ENCODE data around the gene KCNA4.
A peak's percentile ranks its signal among the peaks of the same experiment; 100 is the strongest.

The KCNA4 gene

GRCh38 chr11:30016588-30017363 is at the start of gene KCNA4:
Gene KCNA4, minus strand, starts transcription at chr11:30017030. Its CDS starts 4,352 bp downstream, at chr11:30012678.
- TF ChIP-seq ISL1 (CRISPR knock-in tag; IDR thresholded peaks at IDR 0.05) (no peak), TCF4 (CRISPR knock-in tag; IDR thresholded peaks at IDR 0.05; ENCODE audit: borderline replicate concordance) (no peak), ZC3H10 (CRISPR knock-in tag; IDR thresholded peaks at IDR 0.05) (no peak), GLIS3 (CRISPR knock-in tag; IDR thresholded peaks at IDR 0.05) (no peak), ZNF565 (CRISPR knock-in tag; conservative IDR thresholded peaks at IDR 0.05; ENCODE audit: low read depth) (no peak), PPARA (CRISPR knock-in tag; IDR thresholded peaks at IDR 0.05; ENCODE audit: borderline replicate concordance) (no peak), CSRNP3 (CRISPR knock-in tag; IDR thresholded peaks at IDR 0.05) (no peak), BACH2 (CRISPR knock-in tag; IDR thresholded peaks at IDR 0.05; ENCODE audit: borderline replicate concordance) (no peak), ZFP3 (CRISPR knock-in tag; IDR thresholded peaks at IDR 0.05) (no peak), SNAI2 (CRISPR knock-in tag; IDR thresholded peaks at IDR 0.05) (no peak), RARB (CRISPR knock-in tag; IDR thresholded peaks at IDR 0.05) (no peak), ZFP30 (CRISPR knock-in tag; IDR thresholded peaks at IDR 0.05) (no peak), PATZ1 (CRISPR knock-in tag; IDR thresholded peaks at IDR 0.05; ENCODE audit: borderline replicate concordance) (no peak), CSDC2 (CRISPR knock-in tag; IDR thresholded peaks at IDR 0.05) (no peak), ESRRG (CRISPR knock-in tag; IDR thresholded peaks at IDR 0.05) (no peak)
- TF ChIP-seq, protein P1, sequence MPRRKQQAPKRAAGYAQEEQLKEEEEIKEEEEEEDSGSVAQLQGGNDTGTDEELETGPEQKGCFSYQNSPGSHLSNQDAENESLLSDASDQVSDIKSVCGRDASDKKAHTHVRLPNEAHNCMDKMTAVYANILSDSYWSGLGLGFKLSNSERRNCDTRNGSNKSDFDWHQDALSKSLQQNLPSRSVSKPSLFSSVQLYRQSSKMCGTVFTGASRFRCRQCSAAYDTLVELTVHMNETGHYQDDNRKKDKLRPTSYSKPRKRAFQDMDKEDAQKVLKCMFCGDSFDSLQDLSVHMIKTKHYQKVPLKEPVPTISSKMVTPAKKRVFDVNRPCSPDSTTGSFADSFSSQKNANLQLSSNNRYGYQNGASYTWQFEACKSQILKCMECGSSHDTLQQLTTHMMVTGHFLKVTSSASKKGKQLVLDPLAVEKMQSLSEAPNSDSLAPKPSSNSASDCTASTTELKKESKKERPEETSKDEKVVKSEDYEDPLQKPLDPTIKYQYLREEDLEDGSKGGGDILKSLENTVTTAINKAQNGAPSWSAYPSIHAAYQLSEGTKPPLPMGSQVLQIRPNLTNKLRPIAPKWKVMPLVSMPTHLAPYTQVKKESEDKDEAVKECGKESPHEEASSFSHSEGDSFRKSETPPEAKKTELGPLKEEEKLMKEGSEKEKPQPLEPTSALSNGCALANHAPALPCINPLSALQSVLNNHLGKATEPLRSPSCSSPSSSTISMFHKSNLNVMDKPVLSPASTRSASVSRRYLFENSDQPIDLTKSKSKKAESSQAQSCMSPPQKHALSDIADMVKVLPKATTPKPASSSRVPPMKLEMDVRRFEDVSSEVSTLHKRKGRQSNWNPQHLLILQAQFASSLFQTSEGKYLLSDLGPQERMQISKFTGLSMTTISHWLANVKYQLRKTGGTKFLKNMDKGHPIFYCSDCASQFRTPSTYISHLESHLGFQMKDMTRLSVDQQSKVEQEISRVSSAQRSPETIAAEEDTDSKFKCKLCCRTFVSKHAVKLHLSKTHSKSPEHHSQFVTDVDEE (CRISPR knock-in tag; IDR thresholded peaks at IDR 0.05): no peak
- TF ChIP-seq, protein P2, sequence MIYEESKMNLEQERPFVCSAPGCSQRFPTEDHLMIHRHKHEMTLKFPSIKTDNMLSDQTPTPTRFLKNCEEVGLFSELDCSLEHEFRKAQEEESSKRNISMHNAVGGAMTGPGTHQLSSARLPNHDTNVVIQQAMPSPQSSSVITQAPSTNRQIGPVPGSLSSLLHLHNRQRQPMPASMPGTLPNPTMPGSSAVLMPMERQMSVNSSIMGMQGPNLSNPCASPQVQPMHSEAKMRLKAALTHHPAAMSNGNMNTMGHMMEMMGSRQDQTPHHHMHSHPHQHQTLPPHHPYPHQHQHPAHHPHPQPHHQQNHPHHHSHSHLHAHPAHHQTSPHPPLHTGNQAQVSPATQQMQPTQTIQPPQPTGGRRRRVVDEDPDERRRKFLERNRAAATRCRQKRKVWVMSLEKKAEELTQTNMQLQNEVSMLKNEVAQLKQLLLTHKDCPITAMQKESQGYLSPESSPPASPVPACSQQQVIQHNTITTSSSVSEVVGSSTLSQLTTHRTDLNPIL (CRISPR knock-in tag; IDR thresholded peaks at IDR 0.05; ENCODE audit: low read depth): no peak
- ATAC-seq: peak; percentile 73

- TF ChIP-seq PPARA (CRISPR knock-in tag; IDR thresholded peaks at IDR 0.05; ENCODE audit: borderline replicate concordance): no peak
- TF ChIP-seq BACH2 (CRISPR knock-in tag; IDR thresholded peaks at IDR 0.05; ENCODE audit: borderline replicate concordance): no peak
- TF ChIP-seq TCF4 (CRISPR knock-in tag; IDR thresholded peaks at IDR 0.05; ENCODE audit: borderline replicate concordance): no peak
- TF ChIP-seq ESRRG (CRISPR knock-in tag; IDR thresholded peaks at IDR 0.05): no peak
- no peak for TF ChIP-seq ISL1 (CRISPR knock-in tag; IDR thresholded peaks at IDR 0.05)
- TF ChIP-seq, protein P1 (CRISPR knock-in tag; IDR thresholded peaks at IDR 0.05): no peak
- TF ChIP-seq SNAI2 (CRISPR knock-in tag; IDR thresholded peaks at IDR 0.05): no peak
- no peak for TF ChIP-seq OSR1 (CRISPR knock-in tag; IDR thresholded peaks at IDR 0.05)
- TF ChIP-seq, protein P2 (CRISPR knock-in tag; IDR thresholded peaks at IDR 0.05; ENCODE audit: low read depth): no peak
- no peak for TF ChIP-seq ARNTL (CRISPR knock-in tag; IDR thresholded peaks at IDR 0.05; ENCODE audit: borderline replicate concordance, low read depth)
- TF ChIP-seq CSDC2 (CRISPR knock-in tag; IDR thresholded peaks at IDR 0.05): no peak
- TF ChIP-seq CSRNP3 (CRISPR knock-in tag; IDR thresholded peaks at IDR 0.05): no peak
- TF ChIP-seq ZC3H10 (CRISPR knock-in tag; IDR thresholded peaks at IDR 0.05): no peak
- TF ChIP-seq ZFP30 (CRISPR knock-in tag; IDR thresholded peaks at IDR 0.05): no peak
- TF ChIP-seq GLIS3 (CRISPR knock-in tag; IDR thresholded peaks at IDR 0.05): no peak
- TF ChIP-seq RARB (CRISPR knock-in tag; IDR thresholded peaks at IDR 0.05): no peak
- TF ChIP-seq ZNF70 (CRISPR knock-in tag; IDR thresholded peaks at IDR 0.05): no peak
- no peak for TF ChIP-seq ZNF565 (CRISPR knock-in tag; conservative IDR thresholded peaks at IDR 0.05; ENCODE audit: low read depth)
- TF ChIP-seq, protein P3, sequence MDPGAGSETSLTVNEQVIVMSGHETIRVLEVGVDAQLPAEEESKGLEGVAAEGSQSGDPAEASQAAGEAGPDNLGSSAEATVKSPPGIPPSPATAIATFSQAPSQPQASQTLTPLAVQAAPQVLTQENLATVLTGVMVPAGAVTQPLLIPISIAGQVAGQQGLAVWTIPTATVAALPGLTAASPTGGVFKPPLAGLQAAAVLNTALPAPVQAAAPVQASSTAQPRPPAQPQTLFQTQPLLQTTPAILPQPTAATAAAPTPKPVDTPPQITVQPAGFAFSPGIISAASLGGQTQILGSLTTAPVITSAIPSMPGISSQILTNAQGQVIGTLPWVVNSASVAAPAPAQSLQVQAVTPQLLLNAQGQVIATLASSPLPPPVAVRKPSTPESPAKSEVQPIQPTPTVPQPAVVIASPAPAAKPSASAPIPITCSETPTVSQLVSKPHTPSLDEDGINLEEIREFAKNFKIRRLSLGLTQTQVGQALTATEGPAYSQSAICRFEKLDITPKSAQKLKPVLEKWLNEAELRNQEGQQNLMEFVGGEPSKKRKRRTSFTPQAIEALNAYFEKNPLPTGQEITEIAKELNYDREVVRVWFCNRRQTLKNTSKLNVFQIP (CRISPR knock-in tag; IDR thresholded peaks at IDR 0.05; ENCODE audit: borderline replicate concordance, low read depth): no peak
- ATAC-seq: no peak
These were observed 45.3 kb upstream of the KCNA4 start for GRCh38 chr11:30062103-30062502.
